Fibroblast of the aortic adventitia (primary cell): ENCODE measurements around the gene ALPG. TPM values are rescaled to one million over a fixed set of nuclear protein-coding genes. Genes with fewer than 3 reads are reported as not detected.
"Not testable (repeated sequence)": the region's sequence is repeated elsewhere in the genome, so short reads cannot be mapped to it uniquely, and the experiment has no call there.

Source experiments
- DNase-seq: peaks from one replicate; pipeline ENCODE4 v3.0.0-alpha.2; 2010; ENCODE audit warnings: low read depth
- H3K4me3 ChIP-seq: 2 replicates; pipeline ENCODE4 v1.5.1; 2011; ENCODE audit warnings: low read depth, mild to moderate bottlenecking, control low read depth, low read length, moderate library complexity
- total RNA-seq: library from RNA; depleted of rRNA; stranded (reverse); fragments of >200 nt; gene quantifications from 2 replicates; pipeline ENCODE4 v1.2.3, GENCODE V29; 2012; ENCODE audit warnings: low replicate concordance
- TF ChIP-seq, protein P1 (sequence below): IDR thresholded peaks from 2 replicates; pipeline ENCODE4 v1.5.1; 2011; ENCODE audit warnings: mild to moderate bottlenecking, low read length, control low read depth, inconsistent platforms; ENCODE audit not compliant: insufficient read depth

Gene ALPG
- total RNA-seq, 1 donor, result not detected

DNA sequence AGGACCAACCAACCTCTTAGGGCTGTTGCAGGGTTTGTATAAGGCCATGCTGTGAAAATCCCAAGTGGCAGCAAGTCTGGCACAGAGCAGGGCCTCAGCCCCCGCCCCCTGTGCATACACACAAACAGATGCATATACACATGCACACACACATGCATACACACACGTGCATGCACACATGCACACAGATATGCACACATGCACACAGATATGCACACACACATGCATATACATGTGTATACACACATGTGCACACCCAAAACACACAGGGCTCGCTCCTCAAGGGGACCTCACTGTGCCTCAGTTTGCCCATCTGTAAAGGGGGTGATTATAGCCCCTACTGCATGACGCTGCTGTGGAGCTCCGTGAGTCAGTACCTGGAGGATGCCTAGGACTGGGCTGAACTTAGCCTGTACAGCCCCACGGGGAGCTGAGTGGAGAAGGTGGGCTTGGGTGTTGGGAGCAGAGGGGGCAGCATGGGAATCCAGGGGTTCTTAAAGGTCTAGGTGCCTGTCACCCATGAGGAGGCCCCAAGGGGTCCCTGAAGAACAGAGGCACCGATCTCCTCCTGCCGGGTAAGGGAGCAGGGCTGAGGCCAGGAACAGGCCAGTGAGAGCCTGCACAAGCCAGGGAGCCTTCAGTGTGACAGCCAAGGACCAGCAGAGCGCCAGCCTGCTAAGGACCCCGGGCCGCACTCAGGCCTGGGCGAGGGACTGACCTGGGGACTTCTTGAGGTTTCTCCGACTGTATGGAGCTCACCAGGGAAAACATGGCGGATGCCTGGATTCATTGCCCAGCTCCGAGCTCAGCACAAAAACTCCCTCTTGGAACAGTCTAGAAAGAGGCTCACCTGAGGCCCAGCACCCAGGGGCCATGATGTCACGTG is 25.3 kb downstream of the ALPG start:
- TF ChIP-seq, protein P1, sequence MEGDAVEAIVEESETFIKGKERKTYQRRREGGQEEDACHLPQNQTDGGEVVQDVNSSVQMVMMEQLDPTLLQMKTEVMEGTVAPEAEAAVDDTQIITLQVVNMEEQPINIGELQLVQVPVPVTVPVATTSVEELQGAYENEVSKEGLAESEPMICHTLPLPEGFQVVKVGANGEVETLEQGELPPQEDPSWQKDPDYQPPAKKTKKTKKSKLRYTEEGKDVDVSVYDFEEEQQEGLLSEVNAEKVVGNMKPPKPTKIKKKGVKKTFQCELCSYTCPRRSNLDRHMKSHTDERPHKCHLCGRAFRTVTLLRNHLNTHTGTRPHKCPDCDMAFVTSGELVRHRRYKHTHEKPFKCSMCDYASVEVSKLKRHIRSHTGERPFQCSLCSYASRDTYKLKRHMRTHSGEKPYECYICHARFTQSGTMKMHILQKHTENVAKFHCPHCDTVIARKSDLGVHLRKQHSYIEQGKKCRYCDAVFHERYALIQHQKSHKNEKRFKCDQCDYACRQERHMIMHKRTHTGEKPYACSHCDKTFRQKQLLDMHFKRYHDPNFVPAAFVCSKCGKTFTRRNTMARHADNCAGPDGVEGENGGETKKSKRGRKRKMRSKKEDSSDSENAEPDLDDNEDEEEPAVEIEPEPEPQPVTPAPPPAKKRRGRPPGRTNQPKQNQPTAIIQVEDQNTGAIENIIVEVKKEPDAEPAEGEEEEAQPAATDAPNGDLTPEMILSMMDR, result no peak
- no peak for DNase-seq
- H3K4me3 ChIP-seq, result no peak overlapping the region

DNA sequence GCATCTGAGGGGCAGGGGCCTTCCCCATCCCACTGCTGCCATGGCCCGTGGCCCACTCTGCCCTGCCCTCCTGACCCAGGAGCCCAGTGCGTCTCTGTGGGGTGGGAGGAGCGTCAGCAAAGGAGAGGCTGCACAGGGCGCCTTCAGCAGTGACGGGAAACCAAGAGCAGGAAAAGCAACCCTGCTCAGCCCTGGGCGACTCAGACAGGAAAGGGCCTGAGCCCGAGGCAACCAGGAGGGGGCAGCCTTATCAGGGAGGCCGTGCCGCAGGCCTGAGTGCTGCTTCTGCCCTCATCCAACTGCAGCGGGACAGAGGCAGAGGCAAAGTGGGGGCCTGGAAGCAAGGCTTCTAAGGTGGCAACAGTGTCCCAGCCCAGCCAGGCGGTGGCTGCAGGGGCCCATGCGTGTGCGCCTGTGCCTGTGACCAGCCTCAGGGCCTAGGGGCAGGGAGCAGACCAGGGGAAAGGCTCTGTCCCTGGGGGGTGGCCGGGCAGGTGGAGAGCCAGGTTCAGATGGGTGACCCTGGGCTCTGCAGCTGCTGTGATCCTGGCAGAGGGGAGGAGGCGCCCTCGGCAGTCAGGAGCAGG is 26.0 kb downstream of the ALPG start:
- no peak overlapping the region for H3K4me3 ChIP-seq
- DNase-seq, result no peak
- TF ChIP-seq, protein P1, result no peak

DNA sequence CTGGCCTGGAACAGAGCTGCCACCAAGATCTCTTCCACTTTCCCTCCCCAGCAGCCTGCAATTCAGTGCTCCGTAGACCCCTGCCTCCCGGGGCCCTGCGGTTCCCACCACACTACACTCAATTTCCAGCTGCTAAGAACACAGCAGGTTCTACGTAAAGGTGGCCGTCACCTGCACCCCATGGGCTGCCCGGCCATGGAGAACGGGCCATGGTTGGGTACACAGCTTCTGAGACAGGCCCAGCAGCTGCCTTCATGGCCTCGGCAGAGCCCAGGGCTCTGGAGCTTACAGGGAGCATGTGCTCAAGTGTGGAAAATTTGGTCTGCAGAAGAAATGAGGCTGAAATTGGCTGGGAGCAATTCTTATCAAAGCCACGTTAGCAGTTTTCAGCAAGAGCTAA is 27.0 kb downstream of the ALPG start:
- DNase-seq, H3K4me3 ChIP-seq: not testable (repeated sequence)

DNA sequence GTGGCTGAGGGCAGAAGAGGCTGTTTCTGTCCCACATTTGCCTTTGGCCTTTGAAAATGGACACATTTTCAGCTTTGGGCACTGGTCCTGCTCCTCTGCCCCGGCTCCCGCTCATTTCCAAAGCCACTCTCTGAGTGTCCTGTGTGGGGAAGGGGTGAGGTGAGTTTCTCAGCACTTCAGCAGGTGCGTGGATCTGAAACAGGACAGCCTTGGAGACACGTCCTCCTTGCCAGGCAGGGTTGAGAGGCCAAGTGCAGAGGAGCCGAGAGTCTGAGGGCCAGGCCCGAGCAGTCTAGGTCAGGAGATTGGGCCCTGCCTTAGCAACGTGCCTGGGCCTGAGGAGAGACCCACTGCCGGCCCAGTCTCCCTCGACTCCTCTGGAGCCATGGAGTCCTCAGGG is 27.4 kb downstream of the ALPG start:
- no peak overlapping the region for H3K4me3 ChIP-seq
- DNase-seq, result no peak
- TF ChIP-seq, protein P1, result no peak

DNA sequence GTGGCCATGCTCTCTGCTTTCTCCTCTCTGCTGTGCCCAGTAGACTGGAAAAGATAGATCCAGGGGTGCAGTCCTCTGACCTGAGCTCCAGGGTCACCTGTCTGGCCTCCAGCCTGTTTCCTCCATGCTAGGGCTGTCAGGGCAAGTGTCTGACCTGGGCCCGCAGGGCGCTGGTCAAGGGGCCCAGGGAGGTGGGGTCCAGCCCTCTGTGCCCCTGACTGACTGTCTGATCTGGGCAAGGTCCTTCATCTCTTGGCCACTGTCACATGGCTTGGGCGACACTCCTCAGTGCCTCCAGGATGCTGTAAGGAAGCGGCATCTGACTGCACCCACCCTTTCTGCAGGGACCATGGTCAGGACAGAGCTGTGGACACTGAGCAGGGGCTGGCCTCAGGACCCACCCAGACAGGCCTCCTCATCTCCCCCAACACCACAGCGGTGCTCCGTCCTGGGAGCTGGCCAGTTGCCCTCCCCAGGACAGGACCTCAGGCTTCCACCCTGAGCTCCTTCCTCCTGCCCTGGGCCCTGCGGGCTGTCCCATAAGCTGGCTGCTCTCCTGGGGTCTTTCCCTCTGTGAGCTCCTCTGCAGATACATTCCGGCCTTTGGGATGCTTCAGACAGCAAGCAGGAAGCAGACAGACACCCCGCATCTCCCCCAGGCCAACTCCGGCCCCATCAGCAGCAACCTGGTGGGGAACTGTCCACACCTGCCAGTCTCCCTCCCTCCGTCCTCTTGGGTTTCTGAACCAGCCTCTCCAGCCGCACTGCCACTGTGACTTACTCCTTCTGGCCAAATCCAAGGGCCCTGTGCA is 28.1 kb downstream of the ALPG start:
- TF ChIP-seq, protein P1, result no peak
- no peak overlapping the region for H3K4me3 ChIP-seq
- no peak for DNase-seq

DNA sequence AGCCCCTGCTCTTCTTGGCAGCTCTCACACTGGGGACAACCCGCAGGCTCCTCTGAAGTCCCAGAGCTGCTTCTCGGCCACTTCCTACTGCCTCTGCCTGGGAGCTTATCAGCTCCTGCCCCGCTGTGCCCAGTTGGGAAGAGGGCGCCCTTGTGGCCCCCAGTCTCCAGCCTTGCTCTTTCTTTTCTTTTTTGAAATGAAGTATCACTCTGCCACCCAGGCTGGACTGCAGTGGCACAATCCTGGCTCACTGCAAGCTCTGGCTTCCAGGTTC is 28.7 kb downstream of the ALPG start:
- DNase-seq, result no peak
- TF ChIP-seq, protein P1, result no peak

DNA sequence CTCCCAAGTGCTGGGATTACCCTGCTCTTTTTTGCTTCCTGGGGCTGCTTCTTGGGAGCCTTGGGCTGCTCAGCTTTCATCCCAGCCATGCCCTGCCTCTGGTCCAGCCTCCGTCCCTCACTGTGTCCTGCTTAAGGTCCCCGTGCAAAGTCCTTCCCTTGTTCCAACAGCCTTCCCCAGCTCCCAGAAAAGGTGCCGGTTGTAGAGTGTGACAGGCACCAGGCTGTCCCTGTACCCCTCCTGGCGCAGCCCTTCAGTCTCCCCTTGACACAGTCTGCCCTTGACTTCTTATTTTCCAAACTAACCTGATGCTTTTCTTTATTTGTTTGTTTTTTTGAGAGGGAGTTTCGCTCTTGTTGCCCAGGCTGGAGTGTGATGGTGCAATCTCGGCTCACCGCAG is 29.2 kb downstream of the ALPG start:
- TF ChIP-seq, protein P1, result no peak
- DNase-seq, result no peak

More for the DNA sequence above, 28.7 kb downstream of the ALPG start:
- H3K4me3 ChIP-seq, result no peak overlapping the region

More for the DNA sequence above, 29.2 kb downstream of the ALPG start:
- H3K4me3 ChIP-seq, result no peak overlapping the region
